ENCODE measurements around the gene ZNF628.

The ZNF628 gene

GRCh38 chr19:55497763-55498162 lies 21.3 kb downstream of the ZNF628 start:
- DNase-seq: no peak

GRCh38 chr19:55498246-55498840 lies 21.9 kb downstream of the ZNF628 start:
- no peak for DNase-seq

GRCh38 chr19:55500368-55500952 lies 24.0 kb downstream of the ZNF628 start:
- DNase-seq: no peak

GRCh38 chr19:55502197-55502952 lies 26.0 kb downstream of the ZNF628 start:
- no peak for DNase-seq

- no peak for DNase-seq
These were observed 26.7 kb downstream of the ZNF628 start for GRCh38 chr19:55503157-55503501.

GRCh38 chr19:55503502-55504251 lies 27.3 kb downstream of the ZNF628 start:
- DNase-seq: peak; percentile 81

- no peak for DNase-seq
These were observed 27.8 kb downstream of the ZNF628 start for GRCh38 chr19:55504252-55504603.

GRCh38 chr19:55504981-55505380 lies 28.6 kb downstream of the ZNF628 start:
- DNase-seq: no peak

- DNase-seq: no peak
These were observed 31.7 kb downstream of the ZNF628 start for GRCh38 chr19:55508120-55508519.

- peak; percentile 61 for DNase-seq
These were observed 40.6 kb downstream of the ZNF628 start for GRCh38 chr19:55516878-55517620.

- peak; percentile 4 for DNase-seq
These were observed 43.3 kb downstream of the ZNF628 start for GRCh38 chr19:55519451-55520311.

- no peak for DNase-seq
These were observed 44.4 kb downstream of the ZNF628 start for GRCh38 chr19:55520691-55521292.

- DNase-seq: no peak
These were observed 49.1 kb downstream of the ZNF628 start for GRCh38 chr19:55525289-55526101.

- peak; percentile 80 for DNase-seq
These were observed 50.1 kb downstream of the ZNF628 start for GRCh38 chr19:55526216-55527196.

- DNase-seq: no peak
These were observed 51.0 kb downstream of the ZNF628 start for GRCh38 chr19:55527197-55528029.

- peak; percentile 85 for DNase-seq
These were observed 51.8 kb downstream of the ZNF628 start for GRCh38 chr19:55528030-55528803.

GRCh38 chr19:55529636-55530234 lies 53.3 kb downstream of the ZNF628 start:
- DNase-seq: no peak

All from SHP77 treated with DMSO at 0.1 percent for 48 hours (cell line).